HG02623 (cell line): ENCODE results near the gene ZSWIM7.

Experiments
- ATAC-seq: cut with Tn5 transposase; IDR thresholded peaks from one replicate; pipeline ENCODE4 v1.9.1; 2021; ENCODE audit warnings: moderate library complexity; ENCODE audit not compliant: unreplicated experiment

Gene ZSWIM7

GRCh38 chr17:15935891-15936290, 63.6 kb downstream of the ZSWIM7 start:
- no peak for ATAC-seq

GRCh38 chr17:15934866-15935265, 64.6 kb downstream of the ZSWIM7 start:
- ATAC-seq = no peak

GRCh38 chr17:15931394-15931793, 68.1 kb downstream of the ZSWIM7 start:
- no peak for ATAC-seq

GRCh38 chr17:15930426-15930825, 69.1 kb downstream of the ZSWIM7 start:
- no peak for ATAC-seq

GRCh38 chr17:15929941-15930340, 69.6 kb downstream of the ZSWIM7 start:
- no peak for ATAC-seq

GRCh38 chr17:15928286-15928785, 71.2 kb downstream of the ZSWIM7 start:
- no peak for ATAC-seq
